Measurements from ENCODE around the gene RSRC1. TPM values are rescaled to one million over a fixed set of nuclear protein-coding genes. Genes with fewer than 3 reads are reported as not detected.

RSRC1 gene
- total and polyA plus RNA-seq, 2 of the 8 experiments (the other 6 are each of a cell fraction or from before 2014, with no cell fraction given) = 2.0 to 27.9 TPM

DNA sequence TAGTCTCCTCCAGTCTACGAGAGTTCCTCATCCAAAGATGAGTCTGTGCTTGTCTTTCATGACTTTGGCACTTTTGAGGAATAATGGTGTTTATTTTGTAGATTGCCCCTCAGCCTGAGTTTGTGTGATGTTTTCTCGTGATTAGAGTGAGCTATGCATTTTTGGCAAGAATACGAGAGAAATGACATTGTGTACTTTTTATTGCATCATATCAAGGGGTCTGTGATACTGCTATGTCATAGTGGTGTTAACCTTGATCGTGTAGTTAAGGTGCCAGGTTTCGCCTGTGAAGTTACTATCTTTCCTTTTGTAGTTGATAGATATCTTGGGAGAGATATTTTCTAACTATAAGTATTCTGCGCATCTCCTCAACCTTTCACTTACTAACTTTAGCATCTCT is 18.9 kb downstream of the RSRC1 start:
- H2BK5ac ChIP-seq (ENCODE audit: low read depth, low read length) = no peak overlapping the region
- no peak overlapping the region for H3K23ac ChIP-seq (ENCODE audit: insufficient read length)
- no peak overlapping the region for H3K56ac ChIP-seq (replicated peaks; ENCODE audit: insufficient read length, low read depth, low read length)
- DNase-seq (ENCODE audit: low read depth in 1 of 2, low spot score in 2 of 2) = no peak
- no peak overlapping the region for H4K91ac ChIP-seq (replicated peaks; ENCODE audit: insufficient read length, low read length)
- no peaks in the 10 kb centered on the region; the same call in 1 of the 2 replicates for H3K79me1 ChIP-seq (ENCODE audit: low read depth, low read length)
- H3K9ac ChIP-seq (replicated peaks in 1 of 4; ENCODE audit: extremely low read depth in 1 of 4, low read depth in 3 of 4, low read length in 3 of 4) = no peak overlapping the region
- no peaks in the 10 kb centered on the region for H3K23me2 ChIP-seq (ENCODE audit: low read depth, low read length)
- no peak overlapping the region for H4K8ac ChIP-seq (ENCODE audit: extremely low read depth, insufficient read depth, low read length)
- H4K5ac ChIP-seq (ENCODE audit: insufficient read length, low read depth, low read length) = no peak overlapping the region
- H2BK12ac ChIP-seq (ENCODE audit: low read depth, low read length) = no peak overlapping the region
- H2AFZ ChIP-seq (ENCODE audit: low read length) = no peak overlapping the region
- no peak overlapping the region for H2BK15ac ChIP-seq (ENCODE audit: low read length)
- no peak overlapping the region for H3K27ac ChIP-seq (ENCODE audit: low read depth, low read length)
- H4K20me1 ChIP-seq (replicated peaks in 1 of 2; ENCODE audit: control insufficient read depth in 1 of 2, insufficient read depth in 2 of 2, low read length in 2 of 2) = no peaks in the 10 kb centered on the region
- ChIA-PET CTCF (ENCODE audit: partially characterized antibody) (no interaction called here), POLR2A (ENCODE audit: partially characterized antibody) (no interaction called here)
- H2BK20ac ChIP-seq (ENCODE audit: low read length) = no peak overlapping the region
- no peak overlapping the region for H2BK120ac ChIP-seq (replicated peaks; ENCODE audit: low read depth, low read length)
- H3K4me1 ChIP-seq (replicated peaks in 1 of 4; ENCODE audit: control insufficient read depth in 3 of 4, insufficient read depth in 4 of 4, low read length in 3 of 4) = peaks cover 0 to 4% (median 0%) of the 10 kb centered on the region in 4 experiments; a peak in 1 of 7 replicates
- no peak overlapping the region for H3K4me3 ChIP-seq (ENCODE audit: extremely low read depth in 1 of 4, insufficient read depth in 2 of 4, low read depth in 3 of 4, low read length in 4 of 4)
- no peak overlapping the region for H3K4me2 ChIP-seq (ENCODE audit: insufficient read depth in 1 of 2, low read depth in 2 of 2, low read length in 2 of 2)
- H3K9me3 ChIP-seq (ENCODE audit: insufficient read depth in 2 of 2, low read depth in 1 of 2, low read length in 1 of 2) = no peaks in the 10 kb centered on the region
- no peaks in the 10 kb centered on the region; a peak in 2 of 8 replicates for H3K36me3 ChIP-seq (ENCODE audit: control insufficient read depth in 2 of 4, insufficient read depth in 4 of 4, low read length in 3 of 4)
- no peak for FAIRE-seq
- no peak overlapping the region for H3K18ac ChIP-seq (ENCODE audit: extremely low read depth, low read length)
- no peak overlapping the region for H3K4ac ChIP-seq (replicated peaks; ENCODE audit: insufficient read length, low read depth, low read length)
- whole genome bisulfite sequencing, 2 experiments (ENCODE audit: extremely low coverage in 1 of 2, insufficient coverage in 1 of 2, insufficient read length in 1 of 2, insufficient replicate concordance in 2 of 2, low coverage in 1 of 2, low lambda C conversion rate in 2 of 2, missing lambda C conversion rate in 1 of 2) = 71% methylated on average over 6 of the region's 6 CpGs; no CpG with 5 or more reads in 1 of the 2 experiments
- H2AK5ac ChIP-seq (ENCODE audit: low read depth, low read length) = no peak overlapping the region
- no peaks in the 10 kb centered on the region for H3K27me3 ChIP-seq (replicated peaks in 1 of 4; ENCODE audit: control insufficient read depth in 3 of 4, extremely low read depth in 1 of 4, insufficient read depth in 3 of 4, low read length in 3 of 4)
- no peaks in the 10 kb centered on the region for H3K79me2 ChIP-seq (ENCODE audit: control insufficient read depth in 1 of 2, insufficient read depth in 2 of 2, low read length in 2 of 2)
- no peak overlapping the region for H3K14ac ChIP-seq (ENCODE audit: insufficient read length)
- no peak for TF ChIP-seq BRCA1 (IDR thresholded peaks at IDR 0.05; ENCODE audit: low read depth, low read length)
- no peak for TF ChIP-seq TEAD4 (IDR thresholded peaks at IDR 0.05; ENCODE audit: low read depth, low read length)
- TF ChIP-seq EZH2 (IDR thresholded peaks at IDR 0.05; ENCODE audit: low read depth, low read length, severe bottlenecking) = no peak
- no peak for TF ChIP-seq RNF2 (IDR thresholded peaks at IDR 0.05; ENCODE audit: borderline replicate concordance, low read depth, low read length, missing control alignments, poor library complexity, severe bottlenecking)
- TF ChIP-seq SIX5 (IDR thresholded peaks at IDR 0.05; ENCODE audit: low read depth, low read length) = no peak
- no peak for TF ChIP-seq RAD21 (IDR thresholded peaks at IDR 0.05 in 1 of 2, conservative IDR thresholded peaks at IDR 0.05 in 1 of 2; ENCODE audit: low read depth in 2 of 2, low read length in 2 of 2)
- TF ChIP-seq HDAC2 (IDR thresholded peaks at IDR 0.05; ENCODE audit: borderline replicate concordance in 1 of 2, low read depth in 2 of 2, low read length in 2 of 2) = no peak
- no peak for TF ChIP-seq EGR1 (IDR thresholded peaks at IDR 0.05; ENCODE audit: borderline replicate concordance, low read depth, low read length)
- TF ChIP-seq PHF8 (conservative IDR thresholded peaks at IDR 0.05; ENCODE audit: low read depth, low read length) = no peak
- no peak for TF ChIP-seq SP2 (IDR thresholded peaks at IDR 0.05; ENCODE audit: low read length)
- TF ChIP-seq, protein P1, sequence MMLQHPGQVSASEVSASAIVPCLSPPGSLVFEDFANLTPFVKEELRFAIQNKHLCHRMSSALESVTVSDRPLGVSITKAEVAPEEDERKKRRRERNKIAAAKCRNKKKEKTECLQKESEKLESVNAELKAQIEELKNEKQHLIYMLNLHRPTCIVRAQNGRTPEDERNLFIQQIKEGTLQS (IDR thresholded peaks at IDR 0.05; ENCODE audit: insufficient read depth, low read depth, low read length) = no peak
- no peak for TF ChIP-seq ZNF274 (IDR thresholded peaks at IDR 0.05; ENCODE audit: borderline replicate concordance, extremely low read depth, low read length)
- TF ChIP-seq SIRT6 (IDR thresholded peaks at IDR 0.05; ENCODE audit: low read length) = no peak

Data from H1 (cell line).